NCI-H146 treated with DMSO at 0.1 percent for 48 hours (cell line): ENCODE measurements around the gene ADAMTS7.
"Not testable (repeated sequence)": the region's sequence is repeated elsewhere in the genome, so short reads cannot be mapped to it uniquely, and the experiment has no call there.

Experiments
- DNase-seq: peaks from one replicate; lab custom pipeline; 2025; ENCODE audit not compliant: unreplicated experiment; lab: John Stamatoyannopoulos, UW

ADAMTS7 gene

GRCh38 chr15:78811124-78811824 lies at the start of gene ADAMTS7:
TSS of gene ADAMTS7 (minus strand) at chr15:78811464. CDS start at chr15:78811220, 244 bp downstream.
- DNase-seq = no peak

- DNase-seq = peak; percentile 82
Observed at GRCh38 chr15:78859971-78860719, 48.9 kb upstream of the ADAMTS7 start.

GRCh38 chr15:78855746-78856145 lies 44.5 kb upstream of the ADAMTS7 start:
- DNase-seq = no peak

- no peak for DNase-seq
Observed at GRCh38 chr15:78854833-78855372, 43.6 kb upstream of the ADAMTS7 start.

- DNase-seq = no peak
Observed at GRCh38 chr15:78853500-78853899, 42.2 kb upstream of the ADAMTS7 start.

GRCh38 chr15:78850941-78851755 lies 39.9 kb upstream of the ADAMTS7 start:
- no peak for DNase-seq

- DNase-seq = no peak
Observed at GRCh38 chr15:78850352-78850751, 39.1 kb upstream of the ADAMTS7 start.

GRCh38 chr15:78847387-78847906 lies 36.2 kb upstream of the ADAMTS7 start:
- not testable (repeated sequence) for DNase-seq

GRCh38 chr15:78846906-78847305 lies 35.6 kb upstream of the ADAMTS7 start:
- not testable (repeated sequence) for DNase-seq

- no peak for DNase-seq
Observed at GRCh38 chr15:78842519-78842918, 31.3 kb upstream of the ADAMTS7 start.

- no peak for DNase-seq
Observed at GRCh38 chr15:78841891-78842290, 30.6 kb upstream of the ADAMTS7 start.

- DNase-seq = no peak
Observed at GRCh38 chr15:78841376-78841706, 30.1 kb upstream of the ADAMTS7 start.

GRCh38 chr15:78840661-78841375 lies 29.6 kb upstream of the ADAMTS7 start:
- DNase-seq = no peak

GRCh38 chr15:78839151-78839550 lies 27.9 kb upstream of the ADAMTS7 start:
- DNase-seq = not testable (repeated sequence)

GRCh38 chr15:78838489-78838888 lies 27.2 kb upstream of the ADAMTS7 start:
- no peak for DNase-seq

GRCh38 chr15:78837543-78837942 lies 26.3 kb upstream of the ADAMTS7 start:
- DNase-seq = no peak

GRCh38 chr15:78837131-78837530 lies 25.9 kb upstream of the ADAMTS7 start:
- no peak for DNase-seq

- DNase-seq = no peak
Observed at GRCh38 chr15:78836333-78836732, 25.1 kb upstream of the ADAMTS7 start.

- DNase-seq = no peak
Observed at GRCh38 chr15:78831229-78832207, 20.3 kb upstream of the ADAMTS7 start.
